NK-92 treated with Interleukin-12 subunit alpha and Interleukin-12 subunit beta, amount 100 ng/mL, for 24 hours (cell line): ENCODE results near the gene VBP1.
"Not testable (repeated sequence)": the region's sequence is repeated elsewhere in the genome, so short reads cannot be mapped to it uniquely, and the experiment has no call there.

Experiments
- DNase-seq: peaks from one replicate; lab custom pipeline; 2025; lab: John Stamatoyannopoulos, UW

The VBP1 gene, protein sequence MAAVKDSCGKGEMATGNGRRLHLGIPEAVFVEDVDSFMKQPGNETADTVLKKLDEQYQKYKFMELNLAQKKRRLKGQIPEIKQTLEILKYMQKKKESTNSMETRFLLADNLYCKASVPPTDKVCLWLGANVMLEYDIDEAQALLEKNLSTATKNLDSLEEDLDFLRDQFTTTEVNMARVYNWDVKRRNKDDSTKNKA

DNA sequence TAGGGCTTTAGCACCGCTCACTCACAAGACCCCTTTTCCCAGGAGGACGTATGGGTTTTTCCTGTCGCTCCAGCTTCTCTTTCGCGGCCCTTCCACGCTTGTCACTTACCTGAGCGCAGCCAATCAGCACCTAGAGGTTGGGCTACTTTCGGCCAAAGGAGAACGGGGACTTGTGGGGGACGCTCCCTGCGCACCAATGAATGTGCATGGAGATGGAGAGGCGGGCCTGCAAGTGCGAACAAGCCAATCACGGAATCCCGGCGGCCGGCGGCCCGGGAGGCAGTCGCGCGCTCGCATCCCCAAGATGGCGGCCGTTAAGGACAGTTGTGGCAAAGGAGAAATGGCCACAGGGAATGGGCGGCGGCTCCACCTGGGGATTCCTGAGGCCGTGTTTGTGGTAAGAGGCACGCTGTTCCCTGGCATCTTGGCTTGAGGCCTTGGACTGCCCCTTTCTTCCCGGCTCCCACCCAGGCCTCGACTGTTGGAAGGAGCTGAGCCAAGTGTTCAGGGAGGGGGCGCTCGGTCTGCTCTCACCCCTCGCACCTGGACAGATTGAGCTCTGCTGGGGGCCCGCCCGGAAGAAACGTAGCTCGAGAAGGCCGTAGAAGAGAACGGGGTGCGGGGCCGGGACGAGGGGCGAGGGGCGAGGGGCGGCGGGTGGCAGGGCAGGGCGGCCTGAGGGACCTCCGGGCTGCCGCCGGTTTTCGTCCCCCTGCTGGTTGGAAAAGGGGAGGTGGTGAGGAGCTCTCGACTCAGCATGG is at the start of gene VBP1:
TSS of gene VBP1 (plus strand) at position 282 of the 761 bp plus-strand sequence. CDS start at position 305, 23 bp downstream.
- peak; percentile 79 for DNase-seq

DNA sequence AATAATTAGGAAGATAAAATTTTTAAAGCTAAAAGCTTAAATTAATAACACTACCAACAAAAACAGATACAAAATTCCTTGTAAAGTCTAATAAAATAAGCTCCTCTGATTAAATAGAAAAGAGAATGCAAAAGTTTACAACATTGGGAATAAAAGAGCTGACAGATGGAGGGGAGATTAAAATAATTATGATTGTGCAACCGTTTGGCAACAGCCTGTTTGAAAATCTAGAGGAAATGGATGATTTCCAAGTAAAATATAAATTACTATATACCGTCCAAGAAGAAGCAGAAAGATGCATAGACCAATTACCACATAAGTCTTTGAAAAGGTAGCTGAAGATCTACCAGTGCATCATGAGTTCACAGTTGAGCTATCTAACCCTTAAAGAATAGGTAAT is 46.4 kb upstream of the VBP1 start:
- no peak for DNase-seq

DNA sequence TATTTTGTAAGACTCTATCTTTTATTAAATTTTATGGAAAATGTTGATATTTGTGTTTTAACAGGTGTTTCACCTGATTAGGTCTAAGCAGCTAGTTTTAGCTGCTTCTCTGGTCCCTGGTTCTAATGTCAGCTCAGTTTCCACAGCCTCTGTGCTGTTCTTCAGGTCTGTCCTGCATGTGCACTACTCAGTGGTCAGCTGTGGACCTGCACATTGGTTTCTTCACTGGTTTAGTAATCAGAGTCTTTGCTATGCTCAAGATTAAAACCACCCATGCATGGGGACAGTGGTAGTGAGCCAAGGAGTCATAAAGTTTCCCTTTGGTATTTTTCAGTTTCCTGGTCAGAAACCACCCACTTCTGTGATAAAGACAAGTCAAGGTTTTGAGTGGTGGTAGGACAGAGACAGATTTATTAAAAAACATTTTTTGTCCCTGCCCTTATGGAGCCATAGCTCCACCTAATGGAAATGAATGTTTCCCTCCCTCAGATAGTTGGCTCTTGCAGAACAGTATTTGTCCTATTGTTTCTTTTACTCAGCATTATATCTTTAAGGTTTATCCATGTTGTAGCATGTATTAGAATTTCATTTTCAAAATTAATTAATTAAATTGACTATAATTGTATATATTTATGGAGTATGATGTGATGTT is 36.8 kb upstream of the VBP1 start:
- no peak for DNase-seq

DNA sequence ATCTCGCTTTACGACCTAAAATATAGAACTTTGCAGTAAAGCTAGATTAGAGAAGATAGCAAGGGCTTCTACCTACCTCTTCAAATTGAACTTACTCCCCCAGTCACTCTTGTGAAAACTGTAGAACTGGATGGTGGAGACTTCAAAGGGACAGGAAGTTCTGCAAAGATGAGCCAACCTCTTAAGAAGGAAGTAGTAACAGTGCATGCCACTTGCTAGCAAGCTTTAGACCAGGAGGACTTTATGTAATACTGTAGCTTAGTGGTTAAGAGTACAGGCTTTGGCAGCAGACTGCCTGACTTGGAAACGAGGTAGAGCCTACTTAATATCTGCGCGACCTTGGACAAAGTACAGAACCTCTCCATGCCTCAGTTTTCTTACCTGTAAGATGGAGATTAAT is 27.5 kb upstream of the VBP1 start:
- DNase-seq, result no peak

DNA sequence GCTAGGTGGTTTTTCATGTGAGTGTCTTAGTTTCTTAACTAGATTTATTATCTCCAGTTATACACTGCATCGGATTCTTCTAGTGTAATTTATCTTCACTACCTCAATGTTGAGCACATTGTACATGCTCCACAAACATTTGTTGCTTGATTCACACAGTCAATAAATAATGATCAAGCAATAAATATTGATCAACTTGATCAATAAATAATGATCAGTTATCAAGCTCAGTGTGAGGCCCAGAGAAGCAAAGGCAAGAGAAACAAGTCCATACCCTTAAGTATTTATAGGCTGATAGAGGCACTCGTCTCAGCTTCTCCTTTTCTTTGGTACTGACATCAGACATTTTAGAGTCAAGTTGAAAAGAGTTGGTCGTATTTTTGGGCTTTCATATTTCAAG is 5.1 kb upstream of the VBP1 start:
- DNase-seq, result no peak

DNA sequence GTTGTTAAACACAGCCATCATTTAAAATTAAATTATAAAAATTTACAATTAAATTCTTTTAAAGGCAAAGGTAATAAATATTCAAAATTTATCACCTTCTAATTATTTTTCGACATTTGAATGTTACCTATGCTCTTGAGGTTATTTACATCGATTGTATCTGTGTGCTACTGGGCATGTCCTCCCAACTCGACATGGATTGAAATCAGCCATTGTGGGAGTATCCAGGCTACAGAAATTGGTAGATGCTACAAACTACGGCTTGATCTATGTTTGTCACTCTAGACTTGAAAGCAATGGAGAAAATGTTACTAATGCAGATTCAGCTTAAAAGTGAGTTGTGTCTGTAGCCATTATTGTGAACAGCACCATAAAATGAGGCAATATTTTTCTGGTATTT is 2.5 kb upstream of the VBP1 start:
- no peak for DNase-seq

DNA sequence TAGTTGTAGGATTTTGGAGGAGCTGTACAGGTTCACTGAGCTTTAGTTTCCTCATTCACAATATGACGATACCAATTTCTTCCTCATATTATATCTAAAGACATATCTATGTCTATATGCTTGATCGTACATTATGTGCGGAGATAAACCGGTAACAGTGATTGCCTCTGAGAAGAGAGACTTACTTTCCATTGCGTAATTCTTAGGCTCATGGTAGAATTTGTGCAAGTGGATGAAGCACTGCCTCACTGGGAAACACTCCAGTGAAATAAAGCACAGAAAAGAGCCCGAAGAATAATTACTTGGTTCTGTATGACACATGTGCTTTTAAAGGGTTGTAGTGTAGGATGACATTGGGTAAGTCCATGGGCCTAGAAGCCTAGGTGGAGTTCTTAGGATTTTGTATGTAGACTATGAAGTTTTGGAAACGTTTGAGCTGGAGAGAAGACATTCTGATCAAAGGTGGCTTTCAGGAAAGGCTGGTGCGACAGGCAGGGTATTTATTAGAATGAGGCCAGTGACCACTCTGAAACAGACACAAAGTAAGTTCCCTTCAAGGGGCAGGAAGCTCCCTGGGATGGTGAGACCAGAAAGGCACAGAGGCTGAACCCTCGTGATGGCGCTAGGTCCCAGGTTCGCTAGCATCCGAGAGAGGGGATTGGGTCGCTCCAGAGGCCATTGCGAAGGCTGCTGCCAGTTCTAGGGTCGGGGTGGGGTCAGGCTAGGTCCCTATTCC is 649 bp upstream of the VBP1 start:
- no peak for DNase-seq

DNA sequence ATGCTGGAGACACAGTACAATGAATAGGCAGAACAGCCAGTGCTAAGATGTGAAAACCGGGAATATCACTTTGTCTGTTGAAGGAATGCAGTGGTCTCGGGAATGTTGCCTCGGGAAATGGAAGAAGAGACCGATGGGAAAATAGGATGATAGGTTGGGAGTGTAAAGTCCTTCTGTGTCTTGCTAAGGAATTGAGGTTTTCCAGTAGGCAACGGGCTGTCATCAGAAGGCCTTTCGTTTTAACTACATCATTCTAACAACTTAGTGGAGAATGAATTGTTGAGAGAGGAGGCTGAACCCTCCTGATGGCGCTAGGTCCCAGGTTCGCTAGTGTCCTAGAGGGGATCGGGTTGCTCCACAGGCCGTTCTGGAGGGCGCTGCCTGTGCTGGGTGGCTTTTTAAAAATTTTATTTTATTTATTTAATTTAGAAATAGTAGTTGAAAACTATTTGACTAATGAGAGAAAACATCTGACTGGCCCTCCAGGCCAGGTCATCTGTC is 730 bp downstream of the VBP1 start:
- no peak for DNase-seq

DNA sequence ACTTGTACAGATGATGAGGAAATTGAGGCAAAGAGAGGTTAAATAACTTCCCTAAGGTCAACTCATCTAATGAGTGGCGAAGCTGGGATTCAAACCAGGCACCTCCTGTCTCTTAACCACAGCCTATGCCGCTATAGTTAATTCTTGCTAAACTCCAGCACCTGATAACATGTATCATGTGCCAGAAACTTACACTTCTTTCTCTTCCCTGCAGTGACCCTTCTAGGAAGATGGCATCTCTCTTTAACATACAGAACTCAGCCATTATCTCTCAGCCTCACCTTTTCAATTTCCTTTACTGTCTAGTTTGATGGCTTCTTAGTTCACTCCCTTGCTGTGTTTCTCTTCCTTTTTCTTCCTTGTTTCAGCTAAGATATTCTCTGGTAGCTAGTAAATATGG is 2.5 kb downstream of the VBP1 start:
- no peak for DNase-seq

DNA sequence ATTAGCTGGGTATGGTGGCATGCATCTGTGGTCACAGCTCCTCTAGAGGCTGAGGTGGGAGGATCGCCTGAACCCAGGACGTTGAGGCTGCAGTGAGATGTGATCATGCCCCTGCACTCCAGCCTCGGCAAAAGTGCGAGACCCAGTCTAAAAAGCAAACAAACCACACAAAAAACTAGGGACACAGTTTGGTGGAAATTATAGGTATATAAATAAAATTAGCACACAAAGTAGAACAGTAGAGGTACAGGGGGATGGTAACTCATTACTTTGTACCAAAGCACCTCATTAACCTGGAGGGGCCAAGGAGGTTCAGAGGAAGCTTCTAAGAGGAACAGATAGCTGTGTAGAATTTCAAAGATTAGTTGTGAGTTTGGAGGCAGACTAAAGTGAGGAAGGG is 5.1 kb downstream of the VBP1 start:
- no peak for DNase-seq

DNA sequence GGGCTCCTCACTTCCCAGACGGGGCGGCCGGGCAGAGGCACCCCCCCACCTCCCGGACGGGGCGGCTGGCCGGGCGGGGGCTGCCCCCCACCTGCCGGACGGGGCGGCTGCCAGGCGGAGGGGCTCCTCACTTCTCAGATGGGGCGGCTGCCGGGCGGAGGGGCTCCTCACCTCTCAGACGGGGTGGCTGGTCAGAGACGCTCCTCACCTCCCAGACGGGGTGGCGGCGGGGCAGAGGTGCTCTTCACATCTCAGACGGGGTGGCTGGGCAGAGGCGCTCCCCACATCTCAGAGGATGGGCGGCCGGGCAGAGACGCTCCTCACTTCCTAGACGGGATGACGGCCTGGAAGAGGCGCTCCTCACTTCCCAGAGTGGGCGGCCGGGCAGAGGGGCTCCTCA is 7.5 kb downstream of the VBP1 start:
- not testable (repeated sequence) for DNase-seq

DNA sequence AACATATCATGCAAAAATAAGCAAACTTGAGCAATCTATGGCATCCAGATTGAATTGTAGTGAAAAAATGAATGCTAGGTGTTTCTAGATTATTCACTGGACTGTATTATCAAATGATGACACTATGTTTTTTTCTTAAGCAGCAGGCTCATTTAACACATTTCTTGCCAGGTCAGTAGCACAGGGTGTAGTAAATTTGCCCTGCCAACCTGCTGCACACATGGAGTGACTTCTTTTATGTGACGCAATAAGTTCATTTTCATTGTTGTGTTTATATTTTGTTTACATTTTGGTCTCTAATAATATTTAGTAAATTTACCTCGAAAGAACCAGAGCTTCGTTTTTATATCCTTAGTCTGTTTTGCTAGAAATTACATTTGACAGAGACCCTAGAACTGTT is 9.5 kb downstream of the VBP1 start:
- no peak for DNase-seq

DNA sequence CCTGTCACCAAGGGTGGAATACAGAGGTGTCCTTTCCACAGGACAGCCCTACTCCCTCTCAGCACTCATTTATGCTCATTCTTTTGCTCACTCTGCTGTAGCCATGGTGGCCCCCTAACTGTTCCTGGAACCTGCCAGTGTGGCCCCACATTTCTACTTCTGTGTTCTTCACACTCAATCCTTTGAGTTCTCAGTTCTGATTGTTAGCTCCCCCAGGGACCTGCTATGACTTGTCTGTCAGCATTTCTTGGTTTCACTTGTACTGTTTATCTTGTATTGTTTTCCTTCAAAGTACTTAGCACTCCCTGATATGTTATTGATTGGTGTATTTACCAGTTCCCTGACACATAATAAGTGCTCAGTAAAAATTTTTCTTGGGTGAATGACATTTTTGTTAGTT is 14.9 kb downstream of the VBP1 start:
- no peak for DNase-seq

DNA sequence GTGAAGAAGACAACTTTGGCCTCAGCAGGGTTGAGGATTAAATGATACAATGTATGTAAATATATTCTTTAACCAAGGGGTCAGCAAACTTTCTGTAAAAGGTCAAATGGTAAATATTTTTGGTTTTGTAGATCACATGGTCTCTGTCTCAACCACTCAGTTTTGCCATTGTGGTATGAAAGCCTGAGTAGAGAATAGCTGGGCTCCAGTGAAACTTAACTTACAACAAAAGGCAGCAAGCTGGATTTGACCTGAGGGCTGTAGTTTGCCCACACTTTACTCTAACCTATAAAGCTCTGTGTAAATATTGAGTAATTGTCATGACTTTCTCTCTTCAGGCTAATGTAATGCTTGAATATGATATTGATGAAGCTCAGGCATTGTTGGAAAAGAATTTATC is 19.6 kb downstream of the VBP1 start:
- DNase-seq, result no peak

DNA sequence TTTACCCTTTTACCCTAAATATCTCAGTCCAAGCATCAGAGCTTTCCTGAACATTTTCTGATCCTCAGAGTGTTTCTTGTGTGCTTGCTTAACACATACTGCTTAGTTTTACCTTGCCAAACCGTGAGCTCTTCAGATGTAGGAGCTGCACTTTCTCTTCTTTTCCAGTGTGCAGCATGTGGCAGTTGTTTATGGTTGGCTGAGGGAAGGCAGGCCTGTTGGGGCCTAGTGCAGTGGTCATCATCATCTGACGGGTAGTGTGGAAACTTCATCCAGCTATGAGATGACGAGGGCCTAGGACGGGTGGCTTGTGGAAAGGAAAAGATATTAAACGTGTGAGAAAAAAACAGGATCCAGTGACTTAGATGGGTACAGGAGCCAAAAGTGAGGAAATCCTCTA is 21.5 kb downstream of the VBP1 start:
- no peak for DNase-seq

DNA sequence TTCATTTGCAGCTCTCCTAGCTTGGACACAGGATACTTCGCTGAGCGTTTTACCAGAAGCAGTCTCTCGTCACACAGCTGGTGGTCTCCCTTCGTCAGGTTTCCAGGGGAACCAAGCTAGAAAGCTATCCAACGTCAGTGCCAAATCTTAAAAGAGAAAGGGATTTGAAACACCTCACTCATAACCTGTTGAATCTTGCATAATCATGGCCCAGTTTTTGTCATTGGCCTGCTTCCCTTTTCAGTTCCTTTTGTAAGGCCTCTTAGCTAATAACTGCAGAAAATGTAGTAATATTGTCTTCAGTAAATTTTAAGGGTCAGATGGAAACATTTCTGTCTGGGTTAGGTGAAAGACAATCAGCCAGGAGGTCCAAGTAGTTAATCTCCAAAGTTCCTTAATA is 26.0 kb downstream of the VBP1 start:
- no peak for DNase-seq

DNA sequence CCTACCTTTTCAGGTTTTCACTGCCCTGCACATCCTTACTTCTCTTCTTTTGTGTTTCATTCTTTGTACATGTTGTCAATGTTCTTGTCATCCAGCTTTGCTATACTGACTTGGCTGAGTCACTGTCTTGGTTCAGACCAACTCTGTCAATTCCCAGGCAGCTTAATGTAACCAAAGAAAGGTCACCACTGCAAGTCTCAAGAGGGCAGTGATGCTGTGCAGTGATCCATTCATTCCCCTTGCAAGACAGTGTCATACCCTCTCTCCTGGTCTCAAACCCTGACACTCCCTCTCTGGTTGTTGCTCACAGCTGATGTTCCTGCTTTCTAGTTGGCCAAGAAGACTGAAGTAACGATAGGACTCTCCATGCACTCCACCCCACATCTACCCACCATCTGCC is 30.5 kb downstream of the VBP1 start:
- no peak for DNase-seq

DNA sequence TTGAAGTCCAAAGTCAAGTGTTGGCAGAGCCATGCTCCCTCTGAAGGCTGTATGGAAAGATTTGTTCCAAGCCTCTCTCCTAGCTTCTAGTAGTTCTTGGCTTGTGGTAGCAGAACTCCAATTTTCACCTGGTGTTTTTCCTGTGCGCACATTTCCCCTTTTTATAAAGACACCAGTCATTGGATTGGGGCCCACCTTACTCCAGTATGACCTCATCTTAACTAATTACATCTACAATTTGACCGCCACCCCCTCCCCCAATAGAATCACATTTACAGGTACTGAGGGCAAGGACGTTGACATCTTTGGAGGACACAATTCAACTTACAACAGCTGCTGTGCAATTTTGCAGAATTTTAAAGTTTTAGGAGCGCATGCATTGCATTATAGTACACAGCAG is 31.2 kb downstream of the VBP1 start:
- DNase-seq, result no peak

DNA sequence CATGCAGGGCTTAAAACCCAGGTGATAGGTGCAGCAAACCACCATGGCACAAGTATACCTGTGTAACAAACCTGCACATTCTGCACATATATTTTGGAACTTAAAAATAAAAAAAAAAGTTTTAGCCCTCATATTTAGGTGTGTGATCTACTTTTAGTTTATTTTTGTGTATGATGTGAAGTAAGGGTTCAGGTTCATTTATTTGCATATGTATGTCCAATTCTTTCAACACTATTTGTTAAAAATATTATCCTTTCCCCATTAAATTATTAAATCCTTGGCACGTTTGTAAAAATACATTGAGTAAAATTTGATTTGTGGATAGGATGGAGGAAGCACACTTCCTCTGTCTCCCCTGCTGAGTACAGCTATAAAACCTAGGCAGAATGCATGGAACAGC is 35.1 kb downstream of the VBP1 start:
- no peak for DNase-seq

DNA sequence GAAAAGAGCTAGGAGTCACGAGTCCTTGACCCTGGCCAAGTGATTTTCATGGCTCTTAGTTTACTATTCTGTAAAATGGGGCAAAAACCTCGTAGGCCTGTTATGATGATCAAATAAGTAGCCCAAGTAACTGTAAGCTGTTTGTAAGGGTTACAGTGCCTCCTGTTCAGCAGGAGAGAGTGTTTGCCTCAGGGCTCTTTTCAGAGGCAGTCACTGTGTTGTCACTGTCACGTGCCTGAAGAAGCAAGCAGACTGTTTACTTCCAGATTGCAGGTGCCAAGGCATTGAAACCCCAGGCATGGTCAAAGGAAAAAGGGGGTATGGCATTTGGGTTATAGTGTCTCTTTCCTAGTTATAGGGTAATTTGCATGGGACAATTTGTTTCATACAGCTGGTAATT is 43.5 kb downstream of the VBP1 start:
- DNase-seq, result no peak

DNA sequence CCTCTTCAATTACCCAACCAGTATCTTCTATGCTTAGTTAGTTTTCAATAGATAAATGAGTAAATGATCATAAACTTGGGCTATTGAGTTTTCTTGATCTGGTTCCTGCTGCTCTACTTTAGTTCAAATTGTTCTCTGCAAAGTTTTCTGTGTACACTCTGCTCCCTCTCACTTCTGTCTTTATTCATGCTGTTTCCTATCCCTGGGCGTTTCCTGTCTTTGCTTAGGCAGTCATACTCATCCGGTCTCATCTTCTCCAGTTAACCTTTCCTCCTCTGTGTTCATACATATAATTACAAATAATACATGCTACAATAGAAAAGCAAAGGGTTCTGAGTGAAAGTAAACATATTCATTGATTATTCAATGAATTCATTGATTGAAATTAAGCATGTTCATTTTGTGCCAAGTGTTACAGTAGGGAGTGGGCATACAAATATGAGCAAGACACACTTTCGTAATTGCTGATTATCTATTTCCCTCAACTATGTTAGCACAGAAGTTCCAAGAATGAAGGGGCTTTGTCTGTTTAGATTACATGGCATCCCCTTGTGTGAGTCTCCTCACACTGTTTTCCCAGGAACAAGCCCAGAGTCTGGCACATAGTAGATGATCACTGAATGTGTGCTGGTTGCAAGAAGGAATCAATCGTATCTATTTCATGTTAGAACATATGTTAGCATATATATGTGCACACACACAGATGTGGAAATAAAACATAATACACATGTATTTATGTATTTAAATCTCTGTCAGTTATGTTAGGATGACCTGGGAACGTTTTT is 46.9 kb downstream of the VBP1 start:
- no peak for DNase-seq
